Posterior vena cava (tissue), 2 donors: ENCODE results near the gene SDHAF1. TPM values are rescaled to one million over a fixed set of nuclear protein-coding genes. Genes with fewer than 3 reads are reported as not detected.
"Not testable (repeated sequence)": the region's sequence is repeated elsewhere in the genome, so short reads cannot be mapped to it uniquely, and the experiment has no call there.

Source experiments
- DNase-seq: peaks from one replicate; pipeline ENCODE4 v3.0.0-alpha.2; 2020; ENCODE audit warnings: low spot score
- intact Hi-C, 2 donors: fragments of 100-400 bp; cut with DNase I; formaldehyde crosslinking; loops; one replicate each; pipeline versions ENCODE4 v1.14.1 to v1.14.2; 2022 to 2023
- long read RNA-seq, 2 donors: library from polyadenylated mRNA; unstranded; transcript quantifications; one replicate each; pipeline ENCODE4 v2.0.0, GENCODE V29; 2020 to 2021
- total RNA-seq, 2 donors: library from RNA; stranded (reverse); fragmentation: NEBNext Ultra II Directional; extraction: Animal tissue kit (Norgen Biotek cat#: 25700); gene quantifications; one replicate each; pipeline ENCODE4 v1.2.1, GENCODE V29; 2021
- donor health status: DM: yes; HTN: yes; CAD: no.
- donor health status: DM: yes; HTN: yes; CAD: no.

Gene SDHAF1
- total RNA-seq = 10 to 100 TPM; 11.2 to 13.3 TPM
- long read RNA-seq, donor 1, transcript SDHAF1-201 (1 exons, 1,117 nt) = major isoform, 11 of 11 reads
- long read RNA-seq, donor 1, partial matches to known transcripts = 0 of 11 reads
- long read RNA-seq, donor 1, other reads (novel, unspliced or antisense) = 0 of 11 reads
- long read RNA-seq, donor 2, transcript SDHAF1-201 (1 exons, 1,117 nt) = major isoform, 61 of 61 reads
- long read RNA-seq, donor 2, partial matches to known transcripts = 0 of 61 reads
- long read RNA-seq, donor 2, other reads (novel, unspliced or antisense) = 0 of 61 reads

- peak; percentile 99 for DNase-seq
- intact Hi-C loops = no loop called here
Observed at GRCh38 chr19:35995048-35995993, at the start of gene SDHAF1. TSS of gene SDHAF1 (plus strand) at chr19:35995188. CDS start at chr19:35995275, 87 bp downstream.

GRCh38 chr19:35946203-35946602 is 48.8 kb upstream of the SDHAF1 start:
- no peak for DNase-seq
- intact Hi-C loops = no loop called here

DNA sequence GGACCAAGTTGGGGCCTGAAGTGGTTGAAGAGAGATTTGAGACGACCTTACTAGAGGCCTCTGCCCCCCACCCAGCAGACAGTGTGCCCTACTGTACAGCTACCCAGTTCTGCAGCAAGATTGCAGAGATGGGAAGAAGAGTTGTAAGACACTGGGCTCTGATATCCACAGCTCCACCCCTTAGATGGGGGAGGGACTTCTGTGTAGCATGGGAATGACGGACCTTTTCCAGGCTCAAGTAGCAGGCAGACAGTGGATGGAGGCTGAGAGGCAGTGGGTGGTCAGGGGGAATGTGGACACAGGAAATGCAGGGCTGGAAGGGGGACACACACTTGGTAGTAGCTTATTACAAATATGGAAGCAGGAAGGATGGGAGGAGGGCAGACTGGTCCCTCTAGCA is 45.9 kb upstream of the SDHAF1 start:
- intact Hi-C loops = no loop called here
- no peak for DNase-seq

- DNase-seq = no peak
- intact Hi-C loops = no loop called here
Observed at GRCh38 chr19:35955881-35956634, 38.9 kb upstream of the SDHAF1 start.

DNA sequence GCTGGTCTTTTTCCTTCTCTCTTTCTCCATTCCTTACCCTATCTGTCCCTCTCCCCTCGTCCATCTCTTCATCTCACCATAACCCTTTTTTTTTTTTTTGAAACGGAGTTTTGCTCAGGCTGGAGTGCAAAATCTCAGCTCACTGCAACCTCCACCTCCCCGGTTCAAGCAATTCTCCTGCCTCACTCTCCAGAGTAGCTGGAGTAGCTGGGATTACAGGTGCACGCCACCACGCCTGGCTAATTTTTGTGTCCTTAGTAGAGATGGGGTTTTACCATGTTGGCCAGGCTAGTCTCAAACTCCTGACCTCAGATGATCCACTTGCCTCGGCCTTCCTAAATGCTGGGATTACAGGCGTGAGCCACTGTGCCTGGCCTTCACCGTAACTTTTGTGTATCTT is 37.6 kb upstream of the SDHAF1 start:
- DNase-seq, intact Hi-C loops: not testable (repeated sequence)

- intact Hi-C loops = no loop called here
- DNase-seq = no peak
Observed at GRCh38 chr19:35958660-35959039, 36.3 kb upstream of the SDHAF1 start.

DNA sequence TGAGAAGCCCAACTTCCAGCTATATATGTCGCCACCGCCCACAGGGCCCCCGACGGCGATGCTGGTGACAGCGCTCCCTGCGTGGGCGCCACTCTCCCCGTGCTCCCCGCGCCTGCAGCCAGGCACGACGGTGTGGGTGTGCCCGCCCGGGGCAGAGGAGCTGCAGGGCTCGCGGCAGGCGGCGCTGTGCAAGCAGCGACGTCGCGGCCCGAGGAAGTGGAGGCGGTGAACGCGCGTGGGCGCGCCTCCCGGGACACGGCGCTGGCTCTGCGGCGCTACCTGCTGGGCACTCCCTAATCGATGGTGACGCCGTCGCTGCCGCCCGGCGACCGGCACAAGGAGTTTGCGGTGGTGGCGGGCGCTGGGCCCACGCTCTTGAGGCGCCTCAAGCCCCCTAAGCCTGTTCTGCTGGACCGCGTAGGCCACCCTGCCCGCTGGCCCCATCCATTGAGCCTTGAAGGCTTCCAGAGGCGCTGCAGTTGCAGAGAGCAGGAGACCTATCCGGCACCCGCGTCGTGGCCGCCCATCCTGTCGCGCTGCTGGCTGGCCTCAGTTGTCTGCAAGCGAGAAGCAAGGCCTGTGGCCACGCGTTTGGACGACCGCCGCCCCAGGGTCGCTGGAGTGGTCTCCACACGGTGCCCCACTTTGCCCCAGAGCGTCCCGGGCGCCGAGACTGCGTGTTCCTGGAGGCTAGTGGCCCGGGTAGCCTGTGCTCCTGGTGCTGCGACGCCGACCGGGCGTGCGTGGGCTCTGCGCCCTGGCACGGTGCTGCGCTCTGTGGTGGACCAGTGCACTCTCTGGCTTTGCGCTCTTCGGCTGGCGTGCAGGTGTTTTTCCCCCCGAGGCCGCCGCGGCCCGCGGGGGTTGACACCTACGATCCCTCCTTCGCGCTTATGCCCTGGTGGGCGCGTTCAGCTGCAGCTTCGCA is 35.7 kb upstream of the SDHAF1 start:
- intact Hi-C loops = no loop called here
- peak; percentile 82 for DNase-seq

DNA sequence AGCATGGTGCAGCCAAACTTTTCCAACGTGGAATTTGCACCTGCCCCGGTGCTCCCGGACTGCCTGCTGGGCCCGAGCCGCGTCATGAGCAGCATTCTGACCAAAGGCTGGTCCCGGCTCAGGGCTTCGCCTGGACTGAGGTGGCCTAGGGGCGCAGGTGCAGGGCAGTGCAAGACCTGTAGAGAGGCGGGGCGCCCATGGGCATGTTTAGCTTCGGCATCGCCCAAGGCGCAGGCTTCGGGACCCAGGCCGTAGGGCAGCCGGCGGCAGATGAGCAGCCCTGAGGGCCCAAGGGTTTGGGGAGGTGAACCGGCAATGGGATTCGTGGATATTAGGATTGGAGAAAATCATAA is 35.0 kb upstream of the SDHAF1 start:
- intact Hi-C loops = no loop called here
- no peak for DNase-seq

DNA sequence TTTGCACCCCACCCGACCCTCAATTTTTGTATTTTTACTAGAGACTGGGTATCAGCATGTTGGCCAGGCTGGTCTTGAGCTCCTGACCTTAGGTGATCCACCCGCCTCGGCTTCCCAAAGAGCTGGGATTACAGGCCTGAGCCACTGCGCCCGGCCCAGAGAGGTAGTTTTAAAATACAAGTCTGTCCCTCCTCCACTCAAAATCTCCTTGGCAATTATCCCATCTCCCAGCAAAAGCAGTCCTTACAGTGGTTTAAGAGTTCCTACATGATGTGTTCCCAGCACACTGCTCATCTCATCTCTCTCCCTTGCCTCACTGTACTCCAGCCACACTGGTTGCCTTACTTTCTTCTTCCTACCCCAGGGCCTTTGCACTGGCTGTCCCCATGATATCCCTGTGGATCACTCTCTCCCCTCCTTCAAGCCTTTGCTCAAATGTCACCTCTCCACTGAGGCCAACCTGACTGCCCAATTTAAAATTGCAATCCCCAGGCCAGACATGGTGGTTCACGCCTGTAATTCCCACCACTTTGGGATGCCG is 34.5 kb upstream of the SDHAF1 start:
- DNase-seq = no peak
- intact Hi-C loops = no loop called here

- intact Hi-C loops = no loop called here
- DNase-seq = no peak
Observed at GRCh38 chr19:35963514-35963913, 31.5 kb upstream of the SDHAF1 start.

- DNase-seq = no peak
- intact Hi-C loops = no loop called here
Observed at GRCh38 chr19:35966771-35967170, 28.2 kb upstream of the SDHAF1 start.

DNA sequence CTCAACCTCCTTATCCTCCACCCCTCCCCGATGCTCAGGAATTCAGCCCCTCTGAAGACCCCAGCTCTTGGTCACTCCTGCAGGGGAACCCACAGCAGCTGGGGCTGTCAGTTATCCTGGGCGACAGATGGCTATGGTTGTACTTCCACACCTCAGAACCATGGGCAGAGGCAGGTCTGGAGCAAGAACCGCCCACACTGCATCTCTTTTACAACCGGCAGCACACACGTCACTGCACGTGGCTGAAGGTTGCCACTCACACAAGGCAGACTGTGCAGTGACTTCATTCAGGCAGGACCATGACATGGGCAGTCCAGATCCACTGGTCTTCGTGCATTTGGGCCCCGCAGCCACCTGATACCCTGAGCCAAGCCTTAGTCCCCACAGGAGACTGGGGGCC is 21.5 kb upstream of the SDHAF1 start:
- intact Hi-C loops = no loop called here
- DNase-seq = no peak

GRCh38 chr19:35975608-35976214 is 19.3 kb upstream of the SDHAF1 start:
- intact Hi-C loops = no loop called here
- no peak for DNase-seq

- DNase-seq = no peak
- intact Hi-C loops = no loop called here
Observed at GRCh38 chr19:35977446-35978222, 17.4 kb upstream of the SDHAF1 start.

GRCh38 chr19:35978271-35978670 is 16.7 kb upstream of the SDHAF1 start:
- DNase-seq = no peak
- intact Hi-C loops = no loop called here

DNA sequence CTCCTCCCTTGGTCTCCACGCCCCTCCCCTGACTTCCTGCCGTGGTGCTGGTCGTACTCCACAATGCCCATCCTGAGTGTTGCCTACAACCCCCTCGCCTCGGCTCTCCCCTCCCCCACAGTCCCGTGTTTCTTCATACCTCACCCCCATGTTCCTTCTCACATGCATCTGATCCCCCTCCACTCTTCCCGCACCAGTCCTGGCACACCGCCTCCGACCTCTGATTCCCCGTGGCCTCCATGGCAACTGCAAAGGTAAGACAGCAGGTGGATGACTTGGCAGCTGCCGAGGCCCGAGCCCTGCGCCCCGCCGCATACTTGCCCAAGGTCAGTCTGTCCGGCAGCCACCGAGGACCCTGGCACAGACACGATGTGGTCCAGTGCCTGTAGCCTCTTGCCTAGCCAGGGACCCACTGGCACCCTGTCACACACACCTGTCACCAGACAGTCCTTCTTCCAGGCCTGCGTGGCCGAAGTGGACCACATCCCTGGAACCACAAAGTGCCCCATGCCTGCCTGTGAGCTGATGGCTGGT is 16.1 kb upstream of the SDHAF1 start:
- no peak for DNase-seq
- intact Hi-C loops = no loop called here

DNA sequence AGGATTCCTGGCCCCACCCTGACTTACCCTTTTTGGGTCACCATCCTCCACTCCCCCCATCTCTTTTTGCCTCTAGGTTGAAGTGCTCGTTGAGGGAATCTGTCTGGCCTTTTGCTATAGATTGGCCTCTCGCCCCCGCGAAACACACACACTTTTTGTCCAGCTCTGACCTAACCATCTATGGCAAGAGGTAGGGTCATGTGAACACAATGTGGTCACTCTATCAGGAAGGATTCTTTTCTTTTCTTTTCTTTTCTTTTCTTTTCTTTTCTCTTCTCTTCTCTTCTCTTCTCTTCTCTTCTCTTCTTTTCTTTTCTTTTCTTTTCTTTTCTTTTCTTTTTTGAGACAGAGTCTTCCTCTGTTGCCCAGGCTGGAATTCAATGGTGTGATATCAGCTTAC is 14.0 kb upstream of the SDHAF1 start:
- intact Hi-C loops, DNase-seq: not testable (repeated sequence)
